HG03439 (cell line): ENCODE measurements around the gene PPP1R12A.
"Not testable (repeated sequence)": the region's sequence is repeated elsewhere in the genome, so short reads cannot be mapped to it uniquely, and the experiment has no call there.

Experiments
- ATAC-seq: cut with Tn5 transposase; IDR thresholded peaks from one replicate; pipeline ENCODE4 v1.9.1; 2021; ENCODE audit warnings: mild to moderate bottlenecking, moderate library complexity; ENCODE audit not compliant: unreplicated experiment

The PPP1R12A gene

DNA sequence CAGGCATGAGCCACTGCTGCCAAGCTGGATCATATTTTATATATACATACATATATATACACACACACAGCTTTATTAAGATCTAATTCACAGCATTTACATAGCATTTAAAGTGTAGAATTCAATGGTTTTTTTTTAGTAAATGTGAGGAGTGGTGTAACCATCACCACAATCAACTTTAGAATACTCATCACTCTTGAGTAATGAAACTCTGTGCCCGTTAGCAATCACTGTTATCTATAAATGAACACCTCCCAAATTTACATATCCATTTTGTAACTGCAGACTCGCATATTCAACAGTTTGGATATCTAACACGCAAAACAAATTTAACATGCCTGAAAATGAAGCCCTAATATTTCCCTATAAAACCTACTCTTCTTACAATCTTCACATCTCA lies 90.9 kb downstream of the PPP1R12A start:
- no peak for ATAC-seq

DNA sequence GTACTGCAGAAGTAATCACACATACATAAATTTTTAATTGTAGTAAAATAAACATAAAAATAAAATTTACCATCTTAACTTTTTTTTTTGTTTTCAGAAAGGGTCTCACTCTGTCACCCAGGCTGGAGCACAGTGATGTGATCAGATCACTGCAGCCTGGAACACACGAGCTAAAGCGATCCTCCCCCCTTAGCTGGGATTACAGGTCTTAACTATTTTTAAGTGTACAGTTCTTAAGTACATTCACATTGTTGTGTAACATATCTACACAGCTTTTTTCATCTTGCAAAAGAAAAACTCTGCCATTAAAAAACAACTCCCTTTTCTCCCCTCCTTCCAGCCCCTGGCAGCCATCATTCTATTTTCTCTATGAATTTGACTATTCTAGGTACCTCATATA lies 92.3 kb downstream of the PPP1R12A start:
- no peak for ATAC-seq

DNA sequence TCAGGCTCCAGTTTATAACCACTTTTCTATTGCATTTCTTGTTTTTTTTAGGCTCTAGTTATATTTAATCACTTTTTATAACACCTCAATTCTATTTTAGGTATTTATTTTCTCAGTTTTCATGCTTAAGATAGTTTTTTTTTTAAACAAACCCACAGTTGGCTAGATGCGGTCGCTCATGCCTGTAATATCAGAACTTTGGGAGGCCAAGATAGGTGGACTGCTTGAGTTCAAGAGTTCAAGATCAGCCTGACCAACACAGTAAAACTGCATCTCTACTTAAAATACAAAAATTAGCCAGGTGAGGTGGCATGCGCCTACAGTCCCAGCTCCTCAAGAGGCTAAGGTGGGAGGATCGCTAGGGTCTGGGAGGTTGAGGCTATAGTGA lies 93.0 kb downstream of the PPP1R12A start:
- no peak for ATAC-seq

DNA sequence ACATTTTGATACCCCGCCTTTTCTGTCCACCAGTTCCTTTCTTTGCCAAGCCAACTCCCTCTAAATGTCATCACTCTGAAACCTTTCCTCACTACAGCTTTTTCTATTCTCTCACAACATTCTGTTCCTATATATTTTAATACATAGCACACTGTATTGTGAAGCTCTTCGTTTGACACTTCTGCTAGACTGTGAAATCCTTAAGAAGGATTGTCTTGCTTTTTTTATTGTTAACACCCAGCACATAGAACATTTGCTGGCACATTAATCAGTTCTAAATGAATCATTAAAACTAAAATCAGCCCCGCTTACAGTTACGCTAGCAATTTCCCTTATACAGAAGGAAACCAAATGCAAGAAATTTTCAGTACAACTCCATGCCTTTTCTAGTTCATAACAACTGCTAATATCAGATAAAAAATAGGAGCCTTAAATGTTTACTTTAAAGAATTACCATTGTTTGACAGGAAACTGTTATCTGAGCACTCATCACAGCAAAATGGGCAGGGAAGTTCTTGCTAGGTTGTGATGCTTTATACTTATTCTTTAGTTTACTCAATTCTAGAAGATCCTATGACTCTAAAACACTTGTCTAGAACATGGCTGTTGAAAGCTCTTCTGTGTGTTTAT lies 93.5 kb downstream of the PPP1R12A start:
- ATAC-seq = no peak

DNA sequence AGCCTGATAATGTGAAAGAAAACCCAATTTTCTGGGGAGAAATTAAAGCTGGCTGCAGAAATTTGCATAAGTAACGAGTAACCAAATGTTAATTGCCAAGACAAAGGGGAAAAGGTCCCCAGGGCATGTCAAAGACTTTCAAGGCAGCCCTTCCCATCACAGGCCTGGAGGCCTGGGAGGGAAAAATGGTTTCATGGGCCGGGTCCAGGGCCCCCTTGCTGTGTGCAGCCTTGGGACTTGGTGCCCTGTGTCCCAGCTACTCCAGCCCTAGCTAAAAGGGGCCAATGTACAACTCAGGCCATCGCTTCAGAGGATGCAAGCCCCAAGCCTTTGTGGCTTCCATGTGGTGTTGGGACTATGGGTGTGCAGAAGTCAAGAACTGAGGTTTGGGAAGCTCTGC lies 96.5 kb downstream of the PPP1R12A start:
- no peak for ATAC-seq

DNA sequence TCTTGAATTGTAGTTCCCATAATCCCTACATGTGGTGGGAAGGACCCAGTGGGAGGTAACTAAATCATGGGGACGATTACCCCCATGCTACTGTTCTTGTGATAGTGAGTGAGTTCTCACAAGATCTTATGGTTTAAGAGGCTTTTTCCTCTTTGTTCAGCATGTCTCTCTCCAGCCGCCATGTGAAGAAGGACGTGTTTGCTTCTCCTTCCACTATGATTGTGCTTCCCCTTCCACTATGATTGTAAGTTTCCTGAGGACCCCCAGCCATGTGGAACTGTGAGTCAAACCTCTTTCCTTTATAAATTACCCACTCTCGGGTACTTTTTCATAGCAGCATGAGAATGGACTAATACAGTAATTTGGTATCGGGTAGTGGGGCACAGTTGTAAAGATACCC lies 97.3 kb downstream of the PPP1R12A start:
- ATAC-seq = no peak

DNA sequence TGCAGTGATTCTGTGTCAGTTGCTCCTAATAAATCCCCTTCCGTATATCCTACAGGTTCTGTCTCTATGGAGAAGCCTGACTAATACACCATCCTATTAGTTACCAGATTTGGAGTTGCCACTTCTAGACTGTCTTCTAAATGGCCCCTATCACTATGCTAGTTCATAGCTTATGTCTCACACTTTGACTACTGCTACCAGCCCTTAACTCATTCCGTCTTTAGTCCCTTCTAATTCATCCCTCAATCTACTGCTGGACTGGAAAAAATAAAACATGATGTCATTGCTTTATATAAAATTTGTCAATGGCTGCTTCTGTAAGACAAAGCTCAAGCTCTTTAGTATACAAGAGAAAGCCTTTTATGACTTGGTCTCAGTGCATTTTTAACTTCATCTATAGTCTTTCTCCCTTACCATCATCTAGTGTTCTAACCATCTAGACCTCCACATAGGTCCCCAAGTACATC lies 99.5 kb downstream of the PPP1R12A start:
- ATAC-seq = no peak

DNA sequence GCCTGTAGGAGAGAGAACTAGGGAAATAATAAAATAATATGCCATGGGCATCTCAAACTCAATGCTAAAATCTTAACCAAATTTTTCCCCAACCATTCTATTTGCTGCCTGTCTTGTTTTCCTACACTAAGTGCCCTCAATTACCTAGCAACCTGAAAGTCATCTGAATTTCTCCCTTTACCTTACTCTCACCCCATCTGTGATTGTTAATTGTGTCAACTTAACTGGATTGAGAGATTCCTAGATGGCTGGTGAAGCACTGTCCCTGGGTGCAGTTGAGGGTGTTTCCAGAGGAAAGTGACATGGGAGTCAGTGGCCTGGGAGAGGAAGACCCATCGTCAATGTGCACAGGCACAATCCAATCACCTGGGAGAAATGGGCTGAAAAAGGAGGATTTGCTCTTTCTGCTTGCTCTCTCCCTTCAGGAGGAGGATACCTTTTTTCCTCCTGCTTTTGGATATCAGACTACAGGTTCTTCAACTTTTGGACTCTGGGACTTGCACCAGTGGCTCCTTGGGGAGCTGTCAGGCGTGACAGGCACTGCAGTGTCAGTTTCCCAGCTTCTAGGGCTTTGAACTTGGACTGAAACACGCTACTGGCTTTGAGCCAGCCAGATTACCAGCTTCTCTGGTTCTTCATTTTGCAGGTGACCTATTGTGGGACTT lies 100.1 kb downstream of the PPP1R12A start:
- ATAC-seq = no peak

DNA sequence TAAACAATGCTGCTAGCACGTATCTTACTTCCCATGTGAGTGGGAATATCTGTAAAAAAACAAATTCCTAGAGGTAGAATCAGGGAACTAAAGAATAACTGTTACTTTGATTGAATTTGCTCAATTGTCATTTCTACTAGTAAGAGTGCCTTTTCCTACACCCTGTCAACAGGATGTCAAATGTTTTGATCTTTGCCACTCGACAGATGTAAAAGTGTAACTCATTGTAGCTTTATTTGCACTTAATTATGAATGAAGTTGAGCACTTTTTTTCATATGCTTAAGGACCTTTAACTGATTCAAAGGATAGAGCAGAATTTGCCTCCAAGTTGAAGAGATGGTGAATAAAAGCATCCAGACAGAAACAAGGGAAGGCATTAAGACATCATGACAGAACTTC lies 104.5 kb downstream of the PPP1R12A start:
- no peak for ATAC-seq

DNA sequence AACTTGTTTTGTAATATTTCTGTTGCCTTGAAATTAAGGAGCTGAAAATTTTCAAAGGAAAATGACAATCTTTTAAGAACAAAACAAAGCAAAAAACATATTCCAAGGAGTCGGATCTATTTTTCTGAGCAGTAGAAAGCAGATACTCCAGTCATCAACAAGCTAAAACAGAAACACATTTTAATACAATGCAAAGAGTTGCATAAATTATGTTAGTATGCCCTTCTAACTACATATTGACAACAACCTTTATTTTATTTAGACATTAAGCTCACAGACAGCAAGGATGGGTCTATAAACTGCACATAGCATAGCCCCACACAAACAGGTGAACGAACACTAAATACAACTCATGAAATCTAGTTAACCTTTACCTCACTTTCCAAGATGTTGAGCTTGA lies 106.0 kb downstream of the PPP1R12A start:
- ATAC-seq = no peak

DNA sequence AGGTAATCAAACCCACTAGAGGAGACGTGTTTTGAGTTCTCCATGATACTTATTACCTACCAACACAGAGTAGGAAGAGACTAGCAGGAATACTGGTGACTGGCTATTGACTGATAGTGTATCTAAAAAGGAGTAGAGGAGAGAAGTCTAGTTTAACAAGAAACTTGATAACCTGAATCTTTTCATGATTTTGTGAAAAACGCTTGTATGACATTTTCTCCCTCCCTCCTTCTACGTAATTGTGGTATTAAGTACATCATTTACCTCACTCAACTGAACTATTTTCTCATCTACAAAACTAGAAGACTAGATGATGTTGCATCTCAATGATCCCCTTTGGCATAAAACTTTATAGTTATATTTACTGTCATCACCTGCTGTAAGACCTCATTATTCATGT lies 107.4 kb downstream of the PPP1R12A start:
- no peak for ATAC-seq

DNA sequence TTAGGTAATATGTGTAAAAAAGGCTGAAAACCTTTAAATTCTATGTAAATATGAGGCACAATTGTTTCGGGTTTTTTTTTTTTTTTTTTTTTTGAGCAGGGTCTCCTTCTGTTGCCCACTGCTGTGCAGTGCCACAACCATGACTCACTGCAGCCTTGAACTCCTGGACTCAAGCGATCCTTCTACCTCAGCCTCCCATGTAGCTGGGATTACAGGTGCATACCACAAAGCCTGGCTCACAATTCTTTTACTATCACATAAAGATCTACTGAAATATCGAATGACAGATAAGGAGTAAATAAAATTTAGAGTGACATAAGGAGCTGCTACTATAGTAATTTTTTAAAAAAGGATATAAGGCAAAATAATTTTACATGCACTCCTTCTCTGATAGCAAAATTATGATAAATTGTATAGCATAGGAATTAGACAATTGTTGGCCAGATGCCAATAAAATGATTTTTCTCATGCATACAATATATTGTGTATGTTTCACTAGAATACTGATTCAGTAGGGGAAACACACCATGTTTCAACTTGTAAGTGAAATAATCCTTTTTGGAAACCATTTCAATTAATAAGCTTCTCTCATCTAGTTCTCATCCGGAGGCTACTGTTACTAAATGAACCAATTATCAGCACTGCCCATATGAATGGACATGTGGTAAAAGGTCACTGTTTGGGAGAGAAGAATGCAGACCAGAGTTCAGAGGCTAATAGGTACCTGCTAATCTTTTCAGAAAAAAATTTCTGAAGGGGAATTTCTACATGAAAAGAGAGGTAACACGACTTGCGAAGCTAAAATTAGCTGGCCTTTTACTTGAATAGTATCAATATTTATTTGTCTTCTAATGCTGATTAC lies 108.4 kb downstream of the PPP1R12A start:
- no peak for ATAC-seq

DNA sequence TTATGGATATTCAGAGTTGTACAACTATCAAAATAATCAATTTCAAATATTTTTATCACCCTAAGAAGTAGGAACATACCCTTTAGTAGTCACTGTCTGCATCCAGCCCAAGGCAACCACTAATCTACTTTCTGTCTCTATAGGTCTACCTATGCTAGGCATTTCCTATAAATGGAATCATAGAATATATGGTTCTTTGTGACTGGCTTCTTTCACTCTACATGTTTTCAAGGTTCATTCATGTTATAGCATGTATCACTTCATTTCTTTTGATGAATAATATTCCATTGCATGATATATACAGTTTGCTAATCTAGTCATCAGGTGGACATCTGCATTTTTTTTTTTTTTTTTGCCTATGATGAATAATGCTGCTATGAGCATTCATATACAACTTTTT lies 112.4 kb downstream of the PPP1R12A start:
- ATAC-seq = no peak

DNA sequence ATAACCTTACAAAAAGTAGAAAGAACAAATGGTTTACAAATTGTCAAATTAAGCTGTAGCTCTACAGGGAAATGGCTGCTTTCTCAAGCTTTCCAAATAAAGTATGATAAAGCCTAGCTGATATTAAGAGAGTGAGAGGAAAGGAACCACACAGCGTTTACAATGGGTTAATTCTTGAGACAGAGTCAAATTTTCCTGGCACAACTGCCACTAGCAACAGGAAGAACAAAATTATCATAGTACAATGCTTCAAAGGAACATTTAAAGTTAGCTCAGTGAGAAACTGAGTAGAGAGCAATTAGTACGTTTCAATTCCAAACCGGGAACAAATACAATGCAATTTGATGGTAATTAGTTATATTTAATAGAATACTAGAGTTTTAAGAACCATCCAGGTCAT lies 116.0 kb downstream of the PPP1R12A start:
- ATAC-seq = no peak

DNA sequence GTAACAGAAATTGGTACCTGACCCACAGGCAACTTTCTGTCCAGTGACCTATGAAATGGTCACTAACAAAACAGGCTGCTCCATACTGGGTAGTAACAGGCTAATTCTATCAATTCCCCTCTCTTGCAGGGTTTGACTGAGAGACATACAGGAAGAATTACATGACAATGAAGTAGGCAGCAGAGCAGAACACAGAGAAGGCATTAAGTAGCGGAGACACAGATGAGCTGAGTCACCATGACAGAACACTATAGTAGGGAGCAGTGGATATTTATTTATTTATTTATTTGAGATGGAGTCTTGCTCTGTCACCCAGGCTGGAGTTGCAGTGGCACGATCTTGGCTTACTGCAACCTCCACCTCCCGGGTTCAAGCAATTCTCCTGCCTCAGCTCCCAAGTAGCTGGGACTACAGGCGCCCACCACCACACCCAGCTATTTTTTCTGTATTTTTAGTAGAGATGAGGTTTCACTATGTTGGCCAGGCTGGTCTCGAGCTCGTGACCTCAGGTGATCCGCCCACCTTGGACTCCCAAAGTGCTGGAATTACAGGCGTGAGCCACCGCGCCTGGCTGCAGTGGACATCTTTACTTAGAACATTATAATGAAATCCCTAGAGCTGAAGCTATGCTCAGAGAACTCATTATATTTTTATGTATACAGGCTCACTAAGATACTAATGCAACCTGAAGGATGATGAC lies 150.4 kb downstream of the PPP1R12A start:
- not testable (repeated sequence) for ATAC-seq

DNA sequence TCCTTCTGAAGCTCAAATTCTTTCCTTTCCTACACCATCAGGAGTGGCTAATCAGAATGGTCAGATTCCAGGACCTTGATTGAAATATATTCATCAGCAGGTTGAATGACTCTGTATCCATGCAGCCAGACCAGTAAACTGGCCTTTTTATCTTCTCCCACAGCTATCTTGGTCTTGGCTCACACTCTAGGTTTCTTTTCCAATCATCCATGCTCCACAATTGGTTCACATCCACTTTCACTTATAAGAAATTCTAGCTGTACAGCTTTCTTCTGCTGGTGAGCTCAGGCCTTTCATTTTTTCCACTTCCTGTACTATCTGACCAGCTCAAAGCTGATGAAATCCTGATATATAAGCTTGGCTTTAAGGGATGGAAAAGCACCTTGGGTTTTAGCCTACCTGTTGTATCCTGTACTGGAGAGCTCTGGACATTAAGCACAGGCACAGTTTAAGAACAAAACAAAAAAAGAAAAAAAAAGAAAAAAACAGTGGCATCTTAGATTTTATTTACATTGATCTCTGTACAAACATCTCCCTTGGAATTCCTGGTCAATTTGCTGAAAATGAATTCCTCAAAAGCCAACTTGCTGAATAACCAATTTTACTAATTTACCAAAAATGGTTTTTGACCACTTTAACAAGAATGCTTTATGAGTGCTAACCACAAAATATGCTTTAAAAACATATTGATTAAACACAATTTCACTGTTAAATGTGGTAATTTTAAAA lies 152.6 kb downstream of the PPP1R12A start:
- ATAC-seq = no peak

DNA sequence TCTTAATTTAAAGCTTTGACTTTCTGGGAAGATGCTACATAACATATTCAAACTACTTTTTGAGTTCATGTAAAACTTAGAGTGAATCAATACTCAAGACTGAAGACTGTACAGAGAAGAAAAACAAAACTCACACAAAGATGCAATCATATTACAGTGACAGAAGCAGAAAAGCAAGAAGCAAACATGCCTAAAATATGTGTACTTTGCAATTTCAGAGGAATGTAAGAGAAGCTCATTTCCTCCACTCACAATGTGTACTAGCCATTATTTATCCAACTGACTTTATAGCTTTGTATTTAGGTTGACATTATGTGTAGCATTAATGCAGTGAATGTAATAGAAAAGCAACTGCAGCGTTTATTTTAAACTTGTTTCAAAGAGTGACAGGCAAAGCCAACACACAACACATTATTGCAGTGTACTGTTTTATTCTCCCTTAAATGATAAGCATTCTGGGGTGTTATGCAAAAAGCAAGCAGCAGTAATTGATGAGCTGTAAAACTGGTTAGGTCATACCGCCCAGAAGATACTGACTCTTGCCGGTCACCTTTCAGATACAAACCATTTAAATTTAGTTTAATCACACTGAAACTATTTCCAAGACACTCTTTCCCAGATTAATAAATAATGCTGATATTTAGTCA lies 156.0 kb downstream of the PPP1R12A start:
- no peak for ATAC-seq

DNA sequence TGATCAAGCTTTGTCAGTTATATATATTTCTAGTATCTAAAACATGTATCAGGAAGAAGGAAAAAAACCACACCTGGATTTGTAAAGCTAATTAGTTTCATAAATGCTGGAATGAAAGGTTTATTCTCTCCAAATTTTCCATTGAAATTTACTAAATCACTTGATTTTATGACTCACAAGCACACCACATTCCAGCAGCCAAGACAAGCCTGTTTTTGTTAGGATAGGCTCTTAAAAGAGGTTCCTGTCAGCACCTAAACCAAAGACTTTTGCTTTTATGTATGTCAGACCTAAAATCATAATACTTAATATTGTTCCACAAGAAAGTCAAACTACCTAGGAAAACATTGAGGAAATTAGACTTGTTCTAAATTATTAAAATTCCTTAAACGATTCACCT lies 158.8 kb downstream of the PPP1R12A start:
- ATAC-seq = no peak

DNA sequence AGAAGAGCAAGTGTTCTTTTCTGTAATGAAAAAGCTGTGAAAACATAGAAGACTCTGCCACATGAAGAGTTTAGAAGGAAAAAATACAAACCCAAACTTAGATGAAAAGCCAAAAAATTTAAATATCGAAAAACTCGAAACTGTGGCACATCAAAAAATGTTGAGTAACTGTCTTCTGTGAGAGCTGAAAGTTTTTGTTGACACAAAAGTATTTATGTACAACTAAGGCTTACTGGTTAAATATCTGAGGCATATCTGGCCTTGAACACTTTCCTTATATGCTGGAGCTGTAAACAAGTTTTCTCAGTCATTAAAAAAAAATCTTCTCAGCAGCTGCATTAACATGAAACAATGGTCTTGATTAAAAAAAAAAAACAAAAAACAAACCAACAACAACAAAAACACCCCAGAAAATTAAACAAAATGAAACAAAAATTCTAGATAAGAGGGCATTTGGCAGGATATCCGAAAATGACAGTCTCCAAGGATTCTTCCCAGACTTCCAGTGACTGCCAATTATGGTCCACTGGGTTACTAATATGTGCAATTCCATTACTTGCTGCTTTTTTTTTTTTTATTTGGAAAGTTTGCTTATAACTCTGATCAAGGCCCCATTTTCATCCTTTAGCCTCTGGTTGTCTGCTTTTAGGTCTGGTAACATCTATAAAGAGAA lies 159.4 kb downstream of the PPP1R12A start:
- ATAC-seq = no peak

DNA sequence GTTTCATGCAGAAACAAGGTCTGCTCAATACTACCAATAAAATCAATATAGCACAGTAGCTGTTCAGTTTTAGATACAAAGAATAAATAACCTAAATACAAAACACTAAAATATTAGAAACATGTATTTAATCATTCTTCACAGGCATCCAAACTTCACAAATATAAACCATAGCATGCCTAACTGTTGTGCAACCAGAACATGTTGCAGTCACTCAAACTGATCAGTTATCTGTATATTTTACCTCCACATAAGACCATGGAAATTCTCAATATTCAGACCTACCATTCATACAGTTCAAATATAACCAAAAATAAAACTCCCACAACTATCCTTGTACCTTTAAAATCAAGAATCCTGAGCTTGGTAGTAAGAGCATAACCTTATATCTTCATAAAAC lies 161.0 kb downstream of the PPP1R12A start:
- no peak for ATAC-seq
